Small intestine (tissue), 7 donors: ENCODE data around the gene TNS3. TPM values are rescaled to one million over a fixed set of nuclear protein-coding genes. Genes with fewer than 3 reads are reported as not detected.
A peak's percentile ranks its signal among the peaks of the same experiment; 100 is the strongest.

Experiments used
- DNase-seq, 2 donors: peaks; one replicate each; pipeline versions ENCODE4 v3.0.0 to v3.0.0-alpha.2; 2013
- FAIRE-seq: peaks from 2 replicates; lab custom pipeline; 2012; peaks lifted over from hg19 to GRCh38; lab: Jason Lieb, UNC
- H3K27ac ChIP-seq, 3 donors: one replicate each; pipeline ENCODE4 v1.5.1; 2013; ENCODE audit warnings: low read length in 2 of 3, mild to moderate bottlenecking in 2 of 3, control low read depth in 1 of 3, inconsistent platforms in 1 of 3, low read depth in 1 of 3, moderate library complexity in 1 of 3
- H3K27me3 ChIP-seq, 3 donors: one replicate each; pipeline ENCODE4 v1.6.1; 2013; ENCODE audit warnings: low read length in 3 of 3, inconsistent platforms in 1 of 3; ENCODE audit not compliant: control insufficient read depth in 3 of 3, insufficient read depth in 3 of 3
- H3K36me3 ChIP-seq, 3 donors: one replicate each; pipeline ENCODE4 v1.6.1; 2013; ENCODE audit warnings: low read length in 3 of 3, inconsistent platforms in 1 of 3, low read depth in 1 of 3, mild to moderate bottlenecking in 1 of 3, moderate library complexity in 1 of 3; ENCODE audit not compliant: control insufficient read depth in 3 of 3, insufficient read depth in 2 of 3
- H3K4me1 ChIP-seq, 3 donors: one replicate each; pipeline ENCODE4 v1.6.1; 2013; ENCODE audit warnings: low read length in 2 of 3, inconsistent platforms in 1 of 3, low read depth in 1 of 3, mild to moderate bottlenecking in 1 of 3, moderate library complexity in 1 of 3; ENCODE audit not compliant: control insufficient read depth in 3 of 3, insufficient read depth in 2 of 3
- H3K4me3 ChIP-seq, 3 donors: one replicate each; pipeline ENCODE4 v1.5.1; 2013; ENCODE audit warnings: low read length in 3 of 3, control low read depth in 1 of 3, inconsistent platforms in 1 of 3, low read depth in 1 of 3, mild to moderate bottlenecking in 1 of 3, moderate library complexity in 1 of 3
- H3K9me3 ChIP-seq, 2 donors: one replicate each; pipeline ENCODE4 v1.6.1; 2013; ENCODE audit warnings: low read depth in 1 of 2, low read length in 1 of 2; ENCODE audit not compliant: control insufficient read depth in 2 of 2, insufficient read depth in 1 of 2
- WGBS, 3 donors: extraction: QIAGEN DNeasy Blood & Tissue Kit; methylation state at CpG; one replicate each; pipeline ENCODE4 v1.1.7; 2013; 5-methylcytosine and 5-hydroxymethylcytosine counted together
- polyA plus RNA-seq, 4 donors: library from polyadenylated mRNA; stranded (reverse) in 3 of 4; unstranded in 1 of 4; fragments of 200-250 nt in 3 of 4; fragments of 120-200 nt in 1 of 4; gene quantifications; one replicate each; pipeline versions ENCODE4 v1.2.1 to v1.2.3, GENCODE V29; 2013
- donor health status: healthy with polysubstance abuse.
- donor health status: control.
- donor health status: control.
- donor health status: Bipolar disorder and iron deficiency.
- donor health status: healthy.

TNS3 gene
- polyA plus RNA-seq, 4 donors, result 17.2 to 67.1 (median 27.3) TPM

- no peak for DNase-seq
- H3K27ac ChIP-seq, result peak overlapping the region in 1 of 3 donors; percentile 80
- peaks cover 0 to 75% (median 0%) of the 10 kb centered on the region in 3 donors for H3K36me3 ChIP-seq
- peaks cover 6 to 41% (median 7%) of the 10 kb centered on the region in 3 donors for H3K4me1 ChIP-seq
- no peaks in the 10 kb centered on the region for H3K9me3 ChIP-seq
- 53 to 73% (median 59%) methylated on average over 3 of the region's 3 CpGs for WGBS, 3 donors
- no peak overlapping the region for H3K4me3 ChIP-seq
- FAIRE-seq, result no peak
- no peaks in the 10 kb centered on the region for H3K27me3 ChIP-seq
Measured at GRCh38 chr7:47452295-47452694, 129.6 kb downstream of the TNS3 start.

DNA sequence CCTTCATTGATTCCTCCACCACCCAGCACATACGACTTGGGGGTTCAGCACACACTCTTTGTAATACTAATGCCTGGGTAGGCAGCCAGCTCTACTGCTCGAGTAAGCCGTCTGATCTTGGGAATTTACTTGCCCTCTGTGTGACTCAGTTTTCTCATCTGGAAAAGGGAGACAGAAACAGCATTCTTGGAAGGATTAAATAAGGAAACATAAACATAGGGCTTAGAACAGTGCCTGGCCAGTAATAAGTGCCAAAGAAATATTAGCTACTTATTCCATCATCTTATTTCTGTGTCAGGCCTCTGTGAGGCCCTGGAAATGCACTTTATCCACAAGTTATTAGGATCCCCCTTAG is 130.1 kb downstream of the TNS3 start:
- Histone ChIP-seq H3K4me1 (peaks cover 7 to 45% (median 8%) of the 10 kb centered on the region in 3 donors), H3K27me3 (no peaks in the 10 kb centered on the region), H3K36me3 (peaks cover 0 to 78% (median 0%) of the 10 kb centered on the region in 3 donors), H3K4me3 (no peak overlapping the region), H3K27ac (peak overlapping the region in 1 of 3 donors; percentile 37), H3K9me3 (no peaks in the 10 kb centered on the region)
- no peak for FAIRE-seq
- no peak for DNase-seq
- 18 to 52% (median 38%) methylated on average over 3 of the region's 3 CpGs for WGBS, 3 donors

- 74 to 83% (median 80%) methylated on average over 11 of the region's 11 CpGs for WGBS, 3 donors
- DNase-seq, result no peak
- no peak for FAIRE-seq
- Histone ChIP-seq H3K27me3 (no peaks in the 10 kb centered on the region), H3K4me1 (peaks cover 10 to 43% (median 16%) of the 10 kb centered on the region in 3 donors), H3K27ac (no peak overlapping the region), H3K9me3 (no peaks in the 10 kb centered on the region), H3K36me3 (peaks cover 0 to 72% (median 0%) of the 10 kb centered on the region in 3 donors), H3K4me3 (no peak overlapping the region)
Measured at GRCh38 chr7:47449810-47450590, 131.9 kb downstream of the TNS3 start.

DNA sequence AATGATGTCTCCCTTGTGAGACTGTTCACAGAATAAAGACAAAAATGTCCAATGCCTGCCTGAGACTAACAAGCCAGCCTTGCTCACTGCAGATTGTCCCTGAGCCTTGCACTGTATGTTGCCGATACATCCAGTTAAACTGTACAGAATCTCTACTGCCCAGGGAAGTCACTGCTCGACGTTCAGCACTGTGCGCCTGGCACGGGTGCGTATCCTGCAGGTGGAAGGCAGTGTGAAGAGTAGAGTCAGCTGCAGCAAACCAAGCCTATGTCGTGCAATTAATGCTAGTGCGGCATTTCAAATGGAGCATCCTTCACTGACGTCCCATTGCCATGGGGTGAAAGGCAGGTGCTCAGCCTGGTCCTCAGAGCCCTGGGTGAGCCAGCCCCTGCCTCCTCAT is 132.9 kb downstream of the TNS3 start:
- peaks cover 0 to 70% (median 0%) of the 10 kb centered on the region in 3 donors for H3K36me3 ChIP-seq
- DNase-seq, result no peak
- no peak for FAIRE-seq
- WGBS, 3 donors, result 83 to 92% (median 90%) methylated on average over 9 of the region's 9 CpGs
- H3K4me1 ChIP-seq, result peaks cover 6 to 40% (median 15%) of the 10 kb centered on the region in 3 donors
- H3K27ac ChIP-seq, result no peak overlapping the region
- H3K9me3 ChIP-seq, result no peaks in the 10 kb centered on the region
- H3K27me3 ChIP-seq, result no peaks in the 10 kb centered on the region
- no peak overlapping the region for H3K4me3 ChIP-seq

DNA sequence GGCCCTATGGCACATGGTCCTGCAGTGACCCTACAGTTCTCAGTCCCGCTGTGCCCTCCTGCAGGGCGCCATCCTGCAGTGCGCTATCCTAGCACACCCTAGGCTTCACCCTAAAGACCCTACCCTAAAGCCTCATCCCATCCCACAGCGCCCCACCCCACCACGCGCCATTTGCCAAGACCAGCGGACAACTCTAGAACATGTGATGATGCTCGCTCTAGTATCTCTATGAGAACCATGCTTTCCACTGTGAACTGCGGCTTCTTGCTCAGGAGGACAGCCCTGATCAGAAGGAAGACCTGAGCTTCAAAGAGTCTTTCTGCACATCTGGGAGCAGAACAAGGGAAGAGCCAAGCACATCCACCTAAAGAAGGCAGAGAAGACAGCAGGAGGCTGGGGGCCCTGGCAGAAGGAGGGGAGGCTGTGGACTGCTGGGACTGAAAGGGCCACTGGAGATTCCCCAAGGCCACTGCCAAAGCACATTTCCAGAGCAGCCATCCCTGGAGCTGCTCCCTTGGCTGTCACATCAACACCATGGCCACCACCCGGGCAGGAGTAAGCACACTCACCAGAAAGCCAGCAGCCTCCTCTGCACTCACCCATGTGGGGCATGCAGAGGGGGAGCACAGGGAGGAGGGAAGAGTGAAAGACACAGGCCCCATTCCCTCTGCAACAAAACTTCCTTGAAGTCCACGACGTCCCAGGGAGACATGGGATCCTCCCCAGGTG is 134.1 kb downstream of the TNS3 start:
- peaks cover 0 to 68% (median 0%) of the 10 kb centered on the region in 3 donors for H3K36me3 ChIP-seq
- WGBS, 3 donors, result 87 to 94% (median 90%) methylated on average over 12 of the region's 12 CpGs
- H3K27ac ChIP-seq, result peak overlapping the region in 1 of 3 donors; percentile 8
- H3K4me1 ChIP-seq, result peaks cover 5 to 30% (median 14%) of the 10 kb centered on the region in 3 donors
- DNase-seq, result no peak
- H3K9me3 ChIP-seq, result no peaks in the 10 kb centered on the region
- H3K4me3 ChIP-seq, result no peak overlapping the region
- no peak for FAIRE-seq
- no peaks in the 10 kb centered on the region for H3K27me3 ChIP-seq

- H3K27me3 ChIP-seq, result no peaks in the 10 kb centered on the region
- FAIRE-seq (no peak), DNase-seq (peak in 1 of 2 donors; percentile 35)
- H3K36me3 ChIP-seq, result peaks cover 0 to 69% (median 0%) of the 10 kb centered on the region in 3 donors
- H3K4me1 ChIP-seq, result peaks cover 5 to 33% (median 14%) of the 10 kb centered on the region in 3 donors
- no peaks in the 10 kb centered on the region for H3K9me3 ChIP-seq
- WGBS, 3 donors, result 41 to 54% (median 42%) methylated on average over 9 of the region's 9 CpGs
- peak overlapping the region in 2 of 3 donors; percentile 8 to 19 for H3K27ac ChIP-seq
- H3K4me3 ChIP-seq, result no peak overlapping the region
Measured at GRCh38 chr7:47446871-47447466, 134.9 kb downstream of the TNS3 start.

DNA sequence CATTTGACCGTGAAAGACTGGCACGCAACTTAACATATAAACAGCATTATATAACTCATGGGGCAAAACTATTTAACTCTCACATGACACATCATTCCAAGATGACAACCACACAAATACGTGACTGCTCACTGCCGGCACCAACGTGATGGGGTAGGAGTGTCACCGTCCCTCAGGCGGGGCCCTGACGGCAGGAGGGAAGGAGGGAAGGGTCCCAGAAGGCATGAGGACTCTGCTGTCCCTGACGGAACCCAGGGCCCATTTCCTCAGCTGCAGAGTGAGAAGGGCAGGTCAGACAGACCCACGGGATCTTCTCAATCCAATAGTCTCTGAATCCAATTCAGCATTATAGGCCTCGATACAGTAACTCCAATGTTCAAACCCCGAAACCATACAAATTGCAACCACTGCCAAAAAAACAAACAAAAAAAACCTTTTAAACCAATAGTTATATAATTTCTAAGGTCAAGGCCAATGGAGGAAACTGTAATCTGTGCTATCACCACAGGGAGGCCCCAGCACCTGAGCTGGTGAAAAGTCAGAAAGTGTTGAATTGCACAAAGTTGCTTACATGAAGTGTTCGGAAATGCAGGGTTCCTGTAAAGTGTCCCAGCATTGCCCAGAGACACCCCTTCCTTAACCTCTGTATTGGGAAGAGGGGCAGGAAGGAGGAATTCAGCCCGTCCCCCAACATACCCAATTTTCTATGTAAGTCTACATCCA is 137.4 kb downstream of the TNS3 start:
- DNase-seq (peak; percentile 21 to 42), FAIRE-seq (no peak)
- WGBS, 3 donors, result 65 to 80% (median 70%) methylated on average over 14 of the region's 14 CpGs
- peaks cover 0 to 69% (median 0%) of the 10 kb centered on the region in 3 donors for H3K36me3 ChIP-seq
- H3K9me3 ChIP-seq, result no peaks in the 10 kb centered on the region
- no peak overlapping the region for H3K27ac ChIP-seq
- H3K4me3 ChIP-seq, result no peak overlapping the region
- H3K27me3 ChIP-seq, result no peaks in the 10 kb centered on the region
- peaks cover 5 to 40% (median 14%) of the 10 kb centered on the region in 3 donors for H3K4me1 ChIP-seq
